GM12878 (cell line): ENCODE results near the gene TTLL4. TPM values are rescaled to one million over a fixed set of nuclear protein-coding genes. Genes with fewer than 3 reads are reported as not detected.

ENCODE experiments used
- ATAC-seq: fragments of 200-7000 bp; cut with Tn5 transposase; 3 replicates; pipeline ENCODE4 v1.9.1; 2020; ENCODE audit warnings: mild to moderate bottlenecking, moderate library complexity
- BruUV-seq: library from RNA; stranded (reverse); fragments of 400-500 nt; replicated peaks from 2 replicates; lab custom pipeline; 2021; lab: Mats Ljungman, UMichigan
- CTCF ChIA-PET: fragments of 300-600 bp; sonication (Branson Sonifier 250); formaldehyde crosslinking; extraction: SDS; loops from one replicate; lab custom pipeline; 2021; ENCODE audit warnings: inconsistent platforms; lab: Yijun Ruan, JAX
- POLR2A ChIA-PET: fragments of 350-600 bp; formaldehyde crosslinking; extraction: SDS; loops from one replicate; lab custom pipeline; 2021; ENCODE audit warnings: inconsistent platforms; lab: Charles Lee
- RAD21 ChIA-PET: fragments of 300-600 bp; sonication (Branson Sonifier 250); formaldehyde crosslinking; loops from one replicate; lab custom pipeline; 2023; ENCODE audit warnings: antibody characterized with exemption; ENCODE audit not compliant: unreplicated experiment; lab: Charles Lee
- SMC1A ChIA-PET: fragments of 300-600 bp; sonication (Branson Sonifier 250); formaldehyde crosslinking; loops from one replicate; lab custom pipeline; 2023; ENCODE audit not compliant: unreplicated experiment, uncharacterized antibody; lab: Charles Lee
- DNase-seq: peaks from one replicate; pipeline ENCODE4 v3.0.0-alpha.2; 2011; ENCODE audit warnings: low read depth, low spot score
- FAIRE-seq: peaks from 3 replicates; lab custom pipeline; 2011; peaks lifted over from hg19 to GRCh38; lab: Jason Lieb, UNC
- H2AFZ ChIP-seq: 2 replicates; pipeline ENCODE4 v1.6.0; 2011; ENCODE audit warnings: low read depth, low read length, control low read depth; ENCODE audit not compliant: control insufficient read depth
- H3K27ac ChIP-seq: 2 replicates; pipeline ENCODE4 v1.5.1; 2011; ENCODE audit warnings: control low read depth; ENCODE audit not compliant: control insufficient read depth, insufficient read depth
- H3K27me3 ChIP-seq, 2 experiments: replicated peaks in 1 of 2; 2 replicates each; pipeline versions ENCODE4 v1.6.0 to v1.6.1; 2011; ENCODE audit warnings: low read length in 1 of 2; ENCODE audit not compliant: control insufficient read depth in 2 of 2, insufficient read depth in 2 of 2
- H3K36me3 ChIP-seq, 2 experiments: 2 replicates each; pipeline ENCODE4 v1.5.1; 2011; ENCODE audit warnings: low read length in 1 of 2; ENCODE audit not compliant: control insufficient read depth in 2 of 2, insufficient read depth in 2 of 2
- H3K4me1 ChIP-seq: 2 replicates; pipeline ENCODE4 v1.6.1; 2011; ENCODE audit warnings: mild to moderate bottlenecking, low read length, moderate library complexity, mixed read lengths; ENCODE audit not compliant: control insufficient read depth, insufficient read depth
- H3K4me2 ChIP-seq: 2 replicates; pipeline ENCODE4 v1.6.0; 2011; ENCODE audit warnings: control low read depth; ENCODE audit not compliant: control insufficient read depth, insufficient read depth
- H3K4me3 ChIP-seq: fragments of 200-600 bp; sonication (generic); 2 replicates; pipeline ENCODE4 v1.5.1; 2016
- H3K79me2 ChIP-seq: 2 replicates; pipeline ENCODE4 v1.6.0; 2011; ENCODE audit warnings: low read length; ENCODE audit not compliant: control insufficient read depth, insufficient read depth
- H3K9ac ChIP-seq: 2 replicates; pipeline ENCODE4 v1.8.0; 2011; ENCODE audit warnings: low read length, control low read depth, mixed read lengths; ENCODE audit not compliant: control insufficient read depth, insufficient read depth
- H3K9me3 ChIP-seq: replicated peaks from 3 replicates; pipeline ENCODE4 v1.5.1; 2011; ENCODE audit warnings: mild to moderate bottlenecking, low read length; ENCODE audit not compliant: control insufficient read depth, insufficient read depth
- H4K20me1 ChIP-seq: 2 replicates; pipeline ENCODE4 v1.6.0; 2011; ENCODE audit not compliant: control insufficient read depth, insufficient read depth
- EED ChIP-seq: sonication (generic); IDR thresholded peaks from 2 replicates; pipeline ENCODE4 v1.6.1; 2016; ENCODE audit warnings: antibody characterized with exemption, low read depth
- JUND ChIP-seq: IDR thresholded peaks from 2 replicates; pipeline ENCODE4 v1.6.1; 2012; ENCODE audit warnings: low read depth, mild to moderate bottlenecking, low read length, improper control_type of control experiment, moderate library complexity
- MXI1 ChIP-seq: fragments of 150-350 bp; IDR thresholded peaks from 2 replicates; pipeline ENCODE4 v1.6.1; 2011; ENCODE audit warnings: low read depth, mild to moderate bottlenecking, inconsistent platforms, low read length, improper control_type of control experiment
- NR2C2 ChIP-seq: IDR thresholded peaks from 2 replicates; pipeline ENCODE4 v1.6.1; 2011; ENCODE audit warnings: borderline replicate concordance, low read depth; ENCODE audit not compliant: control insufficient read depth, insufficient read length
- NR2F1 ChIP-seq: fragments of 450-650 bp; conservative IDR thresholded peaks from 2 replicates; pipeline ENCODE4 v1.6.1; 2017; ENCODE audit warnings: mild to moderate bottlenecking
- NRF1 ChIP-seq: conservative IDR thresholded peaks from 2 replicates; pipeline ENCODE4 v1.6.1; 2011; ENCODE audit warnings: mild to moderate bottlenecking, low read depth, low read length, improper control_type of control experiment
- TARDBP ChIP-seq: IDR thresholded peaks from 2 replicates; pipeline ENCODE4 v1.6.1; 2016; ENCODE audit warnings: borderline replicate concordance
- ZNF24 ChIP-seq: fragments of 450-650 bp; IDR thresholded peaks from 2 replicates; pipeline ENCODE4 v1.6.1; 2017; ENCODE audit warnings: antibody characterized with exemption, mild to moderate bottlenecking
- ZNF622 ChIP-seq: fragments of 450-650 bp; IDR thresholded peaks from 2 replicates; pipeline ENCODE4 v1.6.1; 2017; ENCODE audit warnings: mild to moderate bottlenecking, inconsistent platforms
- ZSCAN29 ChIP-seq: fragments of 450-650 bp; IDR thresholded peaks from 2 replicates; pipeline ENCODE4 v1.6.1; 2017; ENCODE audit warnings: mild to moderate bottlenecking, moderate library complexity
- ZZZ3 ChIP-seq: IDR thresholded peaks from 2 replicates; pipeline ENCODE4 v1.6.1; 2011; ENCODE audit warnings: low read depth; ENCODE audit not compliant: control insufficient read depth, insufficient read length
- WGBS: methylation state at CpG from one replicate; pipeline ENCODE4 v1.1.6; 2016; ENCODE audit warnings: low lambda C conversion rate; ENCODE audit not compliant: insufficient replicate concordance, insufficient coverage; ENCODE audit errors: missing lambda C conversion rate; 5-methylcytosine and 5-hydroxymethylcytosine counted together
- in situ Hi-C: fragments of 300-500 bp; cut with MboI; formaldehyde crosslinking; loops from 9 replicates; pipeline ENCODE4 v1.14.3; 2018; ENCODE audit warnings: mixed read lengths
- intact Hi-C: fragments of 100-400 bp; cut with micrococcal nuclease; formaldehyde crosslinking; loops from one replicate; pipeline ENCODE4 v1.14.2; 2022; ENCODE audit not compliant: unreplicated experiment
- polyA plus RNA-seq, 11 experiments: library from polyadenylated mRNA; depleted of rRNA in 4 of 11; unstranded in 6 of 11; stranded (reverse) in 5 of 11; fragments of >200 nt; fragmentation: Nextera tagmentation in 4 of 11; fragmentation: Illumina TruSeq in 1 of 11; extraction: Ambion mirVana in 4 of 11; extraction: Trizol in 1 of 11; gene quantifications; 1 replicate in 1 of 11; 2 replicates in 10 of 11; pipeline versions ENCODE4 v1.2.1 to v1.2.3, GENCODE V29; 2011 to 2016; ENCODE audit warnings: inconsistent platforms in 2 of 11, missing spikeins in 2 of 11, low read depth in 1 of 11
- total RNA-seq, 4 experiments: library from RNA; depleted of rRNA in 3 of 4; stranded (reverse); fragments of >200 nt in 3 of 4; fragmentation: Illumina TruSeq in 1 of 4; extraction: Trizol in 1 of 4; gene quantifications; 2 replicates each; pipeline versions ENCODE4 v1.2.1 to v1.2.3, GENCODE V29; 2013 to 2021
- TF ChIP-seq, protein P1 (sequence below): fragments of 450-650 bp; IDR thresholded peaks from 2 replicates; pipeline ENCODE4 v1.6.1; 2017; ENCODE audit warnings: low read depth, mild to moderate bottlenecking, moderate library complexity
- TF ChIP-seq, protein P2 (sequence below): IDR thresholded peaks from 2 replicates; pipeline ENCODE4 v1.6.1; 2012; ENCODE audit warnings: low read length, inconsistent platforms
- TF ChIP-seq, protein P3 (sequence below): fragments of 450-650 bp; IDR thresholded peaks from 2 replicates; pipeline ENCODE4 v1.6.1; 2017; ENCODE audit warnings: borderline replicate concordance

Gene TTLL4
- total and polyA plus RNA-seq, 10 of the 15 experiments (the other 5 are each of a cell fraction or from before 2014, with no cell fraction given) = 16.6 to 63.1 (median 32.9) TPM

DNA sequence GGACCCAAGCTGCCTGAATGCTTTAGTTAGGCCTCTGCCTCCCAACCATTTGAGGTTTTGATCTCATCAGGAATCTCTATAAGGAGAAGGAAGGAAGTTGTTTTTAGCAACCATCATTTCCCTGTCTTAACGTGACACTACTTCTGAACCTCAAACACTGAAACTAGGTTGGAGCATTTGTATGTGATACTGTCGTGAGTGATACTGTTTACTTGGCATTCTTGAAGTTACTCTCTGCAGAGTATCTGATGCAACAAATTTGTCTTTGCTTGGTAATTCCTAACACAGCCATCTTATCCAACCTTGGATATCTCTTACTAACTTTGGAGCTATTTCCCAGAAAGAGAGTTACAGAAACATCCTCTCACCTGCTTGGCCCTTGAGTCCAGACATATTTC is 22.1 kb downstream of the TTLL4 start:
- Histone ChIP-seq H3K4me3 (no peak overlapping the region), H3K36me3 (peaks cover 4 to 8% of the 10 kb centered on the region in 2 experiments; a peak in 2 of 4 replicates), H3K27me3 (no peaks in the 10 kb centered on the region), H3K4me1 (peaks cover 12% of the 10 kb centered on the region), H3K79me2 (peaks cover 15% of the 10 kb centered on the region), H3K27ac (peak overlapping the region; percentile 72; the same call in 1 of the 2 replicates), H4K20me1 (no peaks in the 10 kb centered on the region)
- ATAC-seq = no peak
- no peak for DNase-seq
- FAIRE-seq = no peak
- no TSS peak for BruUV-seq
- TF ChIP-seq, protein P1, sequence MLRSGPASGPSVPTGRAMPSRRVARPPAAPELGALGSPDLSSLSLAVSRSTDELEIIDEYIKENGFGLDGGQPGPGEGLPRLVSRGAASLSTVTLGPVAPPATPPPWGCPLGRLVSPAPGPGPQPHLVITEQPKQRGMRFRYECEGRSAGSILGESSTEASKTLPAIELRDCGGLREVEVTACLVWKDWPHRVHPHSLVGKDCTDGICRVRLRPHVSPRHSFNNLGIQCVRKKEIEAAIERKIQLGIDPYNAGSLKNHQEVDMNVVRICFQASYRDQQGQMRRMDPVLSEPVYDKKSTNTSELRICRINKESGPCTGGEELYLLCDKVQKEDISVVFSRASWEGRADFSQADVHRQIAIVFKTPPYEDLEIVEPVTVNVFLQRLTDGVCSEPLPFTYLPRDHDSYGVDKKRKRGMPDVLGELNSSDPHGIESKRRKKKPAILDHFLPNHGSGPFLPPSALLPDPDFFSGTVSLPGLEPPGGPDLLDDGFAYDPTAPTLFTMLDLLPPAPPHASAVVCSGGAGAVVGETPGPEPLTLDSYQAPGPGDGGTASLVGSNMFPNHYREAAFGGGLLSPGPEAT = no peak
- TF ChIP-seq TARDBP = no peak
- no peak for TF ChIP-seq ZNF24
- TF ChIP-seq NR2C2 = no peak
- no peak for TF ChIP-seq ZSCAN29
- TF ChIP-seq MXI1 = no peak
- no peak for TF ChIP-seq EED
- TF ChIP-seq ZNF622 = no peak
- TF ChIP-seq JUND = no peak
- no peak for TF ChIP-seq NRF1
- TF ChIP-seq NR2F1 = no peak
- no peak for TF ChIP-seq ZZZ3
- TF ChIP-seq, protein P2, sequence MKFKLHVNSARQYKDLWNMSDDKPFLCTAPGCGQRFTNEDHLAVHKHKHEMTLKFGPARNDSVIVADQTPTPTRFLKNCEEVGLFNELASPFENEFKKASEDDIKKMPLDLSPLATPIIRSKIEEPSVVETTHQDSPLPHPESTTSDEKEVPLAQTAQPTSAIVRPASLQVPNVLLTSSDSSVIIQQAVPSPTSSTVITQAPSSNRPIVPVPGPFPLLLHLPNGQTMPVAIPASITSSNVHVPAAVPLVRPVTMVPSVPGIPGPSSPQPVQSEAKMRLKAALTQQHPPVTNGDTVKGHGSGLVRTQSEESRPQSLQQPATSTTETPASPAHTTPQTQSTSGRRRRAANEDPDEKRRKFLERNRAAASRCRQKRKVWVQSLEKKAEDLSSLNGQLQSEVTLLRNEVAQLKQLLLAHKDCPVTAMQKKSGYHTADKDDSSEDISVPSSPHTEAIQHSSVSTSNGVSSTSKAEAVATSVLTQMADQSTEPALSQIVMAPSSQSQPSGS = no peak
- TF ChIP-seq, protein P3, sequence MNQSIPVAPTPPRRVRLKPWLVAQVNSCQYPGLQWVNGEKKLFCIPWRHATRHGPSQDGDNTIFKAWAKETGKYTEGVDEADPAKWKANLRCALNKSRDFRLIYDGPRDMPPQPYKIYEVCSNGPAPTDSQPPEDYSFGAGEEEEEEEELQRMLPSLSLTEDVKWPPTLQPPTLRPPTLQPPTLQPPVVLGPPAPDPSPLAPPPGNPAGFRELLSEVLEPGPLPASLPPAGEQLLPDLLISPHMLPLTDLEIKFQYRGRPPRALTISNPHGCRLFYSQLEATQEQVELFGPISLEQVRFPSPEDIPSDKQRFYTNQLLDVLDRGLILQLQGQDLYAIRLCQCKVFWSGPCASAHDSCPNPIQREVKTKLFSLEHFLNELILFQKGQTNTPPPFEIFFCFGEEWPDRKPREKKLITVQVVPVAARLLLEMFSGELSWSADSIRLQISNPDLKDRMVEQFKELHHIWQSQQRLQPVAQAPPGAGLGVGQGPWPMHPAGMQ = no peak
- TF ChIP-seq, all 136 proteins: peak for 0
- in situ Hi-C loops (no loop called here), intact Hi-C loops (no loop called here)
- 46% methylated on average over 2 of the region's 2 CpGs for WGBS
- Histone ChIP-seq H2AFZ (no peak overlapping the region), H3K9ac (no peak overlapping the region), H3K4me2 (no peak overlapping the region), H3K9me3 (no peaks in the 10 kb centered on the region; the same call in 2 of the 3 replicates)
- CTCF ChIA-PET = interaction anchor here (1.0 to 1.3 kb wide), 2 partner anchors 10 to 30 kb away, joined by 3 read pairs; no protein-coding TSS in a partner anchor
- SMC1A ChIA-PET = interaction anchor here (0.6 to 1.5 kb wide), 4 partner anchors 10 to 108 kb away, joined by 3 to 6 read pairs (median 4); no protein-coding TSS in a partner anchor
- POLR2A ChIA-PET = interaction anchor here (3.4 kb wide), 1 partner anchor 10 kb away, joined by 10 read pairs; no protein-coding TSS in a partner anchor
- RAD21 ChIA-PET = no interaction called here
